Central memory CD8-positive, alpha-beta T cell (primary cell): ENCODE data around the gene SUPT7L.
"Not testable (repeated sequence)": the region's sequence is repeated elsewhere in the genome, so short reads cannot be mapped to it uniquely, and the experiment has no call there.

Experiments
- ATAC-seq: fragments of 150-1000 bp; cut with Tn5 transposase; replicated peaks from 2 replicates; pipeline ENCODE4 v1.10.0; 2022; ENCODE audit warnings: mild to moderate bottlenecking, moderate FRiP score, moderate number of reproducible peaks; ENCODE audit not compliant: poor library complexity, severe bottlenecking; ENCODE audit errors: extremely low read depth
- DNase-seq, 2 donors: peaks; one replicate each; pipeline ENCODE4 v3.0.0; 2021; ENCODE audit warnings: low spot score in 2 of 2
- H3K27ac Mint-ChIP-seq: one replicate; pipeline ENCODE4 v1.8.0; 2022; ENCODE audit warnings: low read depth, mild to moderate bottlenecking, moderate library complexity, mixed read lengths
- H3K27me3 Mint-ChIP-seq: one replicate; pipeline ENCODE4 v1.8.0; 2022; ENCODE audit warnings: mixed read lengths
- H3K36me3 Mint-ChIP-seq: one replicate; pipeline ENCODE4 v1.8.0; 2022; ENCODE audit warnings: mild to moderate bottlenecking, moderate library complexity, mixed read lengths; ENCODE audit not compliant: insufficient read depth
- H3K4me1 Mint-ChIP-seq: one replicate; pipeline ENCODE4 v1.8.0; 2022; ENCODE audit warnings: mixed read lengths
- H3K4me3 Mint-ChIP-seq: one replicate; pipeline ENCODE4 v1.8.0; 2022; ENCODE audit warnings: mild to moderate bottlenecking, moderate library complexity, mixed read lengths
- H3K9me3 Mint-ChIP-seq: one replicate; pipeline ENCODE4 v1.8.0; 2022; ENCODE audit warnings: mixed read lengths

The SUPT7L gene

DNA sequence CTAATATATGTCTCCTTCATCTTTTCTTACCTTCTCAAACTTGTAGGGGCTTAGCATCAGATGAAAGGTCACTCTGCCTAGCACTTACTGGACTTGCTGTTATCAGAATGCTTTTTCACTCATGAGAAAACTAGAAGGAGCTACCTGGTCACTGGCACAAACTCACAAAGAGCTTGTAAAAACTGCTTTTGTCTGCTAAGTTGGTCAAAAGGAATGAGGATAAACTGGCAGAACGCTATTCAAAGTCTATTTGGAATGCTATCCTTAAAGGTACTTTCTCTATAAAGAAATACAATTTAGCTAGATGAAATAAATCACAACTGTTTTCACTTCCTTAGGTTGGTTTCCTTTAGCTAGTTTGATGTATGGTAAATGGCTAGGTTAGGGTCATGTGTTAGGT lies 37.1 kb downstream of the SUPT7L start:
- not testable (repeated sequence) for H3K27ac Mint-ChIP-seq, H3K27me3 Mint-ChIP-seq, H3K4me3 Mint-ChIP-seq, DNase-seq, H3K9me3 Mint-ChIP-seq, ATAC-seq
- Mint-ChIP-seq H3K4me1 (peaks cover 11% of the 10 kb centered on the region), H3K36me3 (peaks cover 23% of the 10 kb centered on the region)

DNA sequence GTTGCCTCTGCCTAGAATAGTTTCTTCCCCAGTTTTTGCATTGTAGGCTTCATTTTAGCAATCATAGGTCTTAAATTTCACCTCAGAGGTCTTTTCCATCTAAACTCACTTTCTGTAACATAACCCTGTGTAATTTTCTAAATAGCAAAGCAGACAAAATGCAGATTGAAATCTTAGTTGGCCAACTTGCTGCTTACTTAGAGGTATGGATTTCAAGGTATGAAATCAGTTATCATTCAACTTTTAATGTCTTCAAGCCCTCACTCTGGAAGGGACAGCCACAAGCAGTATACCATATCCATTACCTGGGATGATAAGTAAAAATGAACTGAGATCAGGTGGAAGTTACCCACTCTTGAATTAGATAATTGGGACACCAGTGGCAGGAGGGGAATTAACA lies 38.5 kb downstream of the SUPT7L start:
- H3K27ac Mint-ChIP-seq = no peak overlapping the region
- no peaks in the 10 kb centered on the region for H3K27me3 Mint-ChIP-seq
- ATAC-seq (no peak), DNase-seq (no peak)
- no peak overlapping the region for H3K4me3 Mint-ChIP-seq
- H3K36me3 Mint-ChIP-seq = peaks cover 28% of the 10 kb centered on the region
- H3K4me1 Mint-ChIP-seq = peaks cover 4% of the 10 kb centered on the region
- no peaks in the 10 kb centered on the region for H3K9me3 Mint-ChIP-seq

- ATAC-seq (no peak), DNase-seq (no peak)
- no peaks in the 10 kb centered on the region for H3K27me3 Mint-ChIP-seq
- H3K27ac Mint-ChIP-seq = no peak overlapping the region
- H3K4me3 Mint-ChIP-seq = no peak overlapping the region
- H3K4me1 Mint-ChIP-seq = peaks cover 4% of the 10 kb centered on the region
- H3K36me3 Mint-ChIP-seq = peaks cover 42% of the 10 kb centered on the region
- H3K9me3 Mint-ChIP-seq = no peaks in the 10 kb centered on the region
These were observed 40.5 kb downstream of the SUPT7L start for GRCh38 chr2:27622921-27623384.

DNA sequence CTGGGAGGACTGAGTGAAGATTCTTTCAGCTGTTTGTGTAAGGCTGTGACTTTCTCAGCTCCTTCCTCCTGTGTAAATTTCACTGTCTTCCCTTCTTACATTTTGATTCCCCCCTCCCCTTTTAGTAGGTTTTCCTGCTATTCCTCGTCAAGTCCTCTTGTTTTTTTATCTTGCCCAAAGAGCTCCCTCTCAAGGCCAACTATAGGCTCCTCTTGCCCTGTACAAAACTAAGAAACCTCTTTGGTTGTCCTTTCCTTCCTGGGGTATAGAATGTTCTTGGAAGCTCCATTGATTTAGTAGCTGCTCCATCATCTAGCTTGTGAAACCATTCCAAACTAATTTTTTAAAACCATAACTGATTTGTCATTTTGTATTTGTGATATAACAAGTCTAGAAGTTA lies 41.9 kb downstream of the SUPT7L start:
- no peaks in the 10 kb centered on the region for H3K4me1 Mint-ChIP-seq
- no peaks in the 10 kb centered on the region for H3K9me3 Mint-ChIP-seq
- peaks cover 55% of the 10 kb centered on the region for H3K36me3 Mint-ChIP-seq
- no peak for DNase-seq
- ATAC-seq = no peak
- H3K27me3 Mint-ChIP-seq = no peaks in the 10 kb centered on the region
- no peak overlapping the region for H3K27ac Mint-ChIP-seq
- no peak overlapping the region for H3K4me3 Mint-ChIP-seq

GRCh38 chr2:27615316-27615715 lies 48.1 kb downstream of the SUPT7L start:
- Mint-ChIP-seq H3K9me3 (no peaks in the 10 kb centered on the region), H3K27me3 (no peaks in the 10 kb centered on the region), H3K36me3 (peaks cover 52% of the 10 kb centered on the region), H3K4me3 (no peak overlapping the region), H3K27ac (no peak overlapping the region), H3K4me1 (no peaks in the 10 kb centered on the region)
- no peak for ATAC-seq
- no peak for DNase-seq

- Mint-ChIP-seq H3K9me3 (no peaks in the 10 kb centered on the region), H3K36me3 (peaks cover 52% of the 10 kb centered on the region), H3K27me3 (no peaks in the 10 kb centered on the region), H3K4me1 (no peaks in the 10 kb centered on the region), H3K4me3 (no peak overlapping the region), H3K27ac (no peak overlapping the region)
- DNase-seq (no peak), ATAC-seq (no peak)
These were observed 49.4 kb downstream of the SUPT7L start for GRCh38 chr2:27613985-27614384.

GRCh38 chr2:27606611-27607010 lies 56.8 kb downstream of the SUPT7L start:
- Mint-ChIP-seq H3K4me3 (no peak overlapping the region), H3K9me3 (no peaks in the 10 kb centered on the region), H3K27ac (peak overlapping the region; percentile 70), H3K4me1 (no peaks in the 10 kb centered on the region), H3K36me3 (peaks cover 71% of the 10 kb centered on the region), H3K27me3 (no peaks in the 10 kb centered on the region)
- ATAC-seq (no peak), DNase-seq (no peak)
